Neuronal stem cell (in vitro differentiated cells): ENCODE data around the gene AKIRIN1.

ENCODE experiments used
- DNase-seq: peaks from one replicate; pipeline ENCODE4 v3.0.0-alpha.2; 2013; ENCODE audit warnings: low spot score
- H2AFZ ChIP-seq: one replicate; pipeline ENCODE4 v1.6.1; 2013; ENCODE audit warnings: mild to moderate bottlenecking, low read length, inconsistent platforms
- H2AK5ac ChIP-seq: 2 replicates; pipeline ENCODE4 v1.6.1; 2013; ENCODE audit warnings: low read depth, mild to moderate bottlenecking, inconsistent platforms, low read length, moderate library complexity, mixed read lengths
- H2BK120ac ChIP-seq: 2 replicates; pipeline ENCODE4 v1.6.1; 2013; ENCODE audit warnings: low read depth, mild to moderate bottlenecking, inconsistent platforms, low read length, moderate library complexity, mixed read lengths
- H2BK12ac ChIP-seq: one replicate; pipeline ENCODE4 v1.6.1; 2013; ENCODE audit warnings: low read length, inconsistent platforms
- H2BK15ac ChIP-seq: 2 replicates; pipeline ENCODE4 v1.6.1; 2013; ENCODE audit warnings: mild to moderate bottlenecking, low read length, inconsistent platforms, mixed read lengths
- H2BK5ac ChIP-seq: one replicate; pipeline ENCODE4 v1.6.1; 2013; ENCODE audit warnings: inconsistent platforms, mild to moderate bottlenecking, low read length, moderate library complexity
- H3K14ac ChIP-seq: one replicate; pipeline ENCODE4 v1.6.1; 2013; ENCODE audit warnings: low read length, inconsistent platforms
- H3K18ac ChIP-seq: 2 replicates; pipeline ENCODE4 v1.6.1; 2013; ENCODE audit warnings: low read length, inconsistent platforms
- H3K23ac ChIP-seq: 2 replicates; pipeline ENCODE4 v1.6.1; 2013; ENCODE audit warnings: low read depth, mild to moderate bottlenecking, mixed read lengths, low read length, inconsistent platforms; ENCODE audit not compliant: poor library complexity
- H3K27ac ChIP-seq: replicated peaks from 3 replicates; pipeline ENCODE4 v1.5.1; 2013; ENCODE audit warnings: low read length, inconsistent platforms
- H3K27me3 ChIP-seq, 3 experiments: 2 replicates each; pipeline ENCODE4 v1.6.1; 2013; ENCODE audit warnings: low read length in 3 of 3, mild to moderate bottlenecking in 2 of 3, inconsistent platforms in 1 of 3, low read depth in 1 of 3, mixed read lengths in 1 of 3, moderate library complexity in 1 of 3; ENCODE audit not compliant: control insufficient read depth in 3 of 3, insufficient read depth in 3 of 3
- H3K36me3 ChIP-seq, 2 donors: replicated peaks in 1 of 2; 2 replicates each; pipeline ENCODE4 v1.6.1; 2013; ENCODE audit warnings: low read length in 2 of 2; ENCODE audit not compliant: control insufficient read depth in 2 of 2, insufficient read depth in 2 of 2
- H3K4ac ChIP-seq: 2 replicates; pipeline ENCODE4 v1.6.1; 2013; ENCODE audit warnings: inconsistent platforms, mild to moderate bottlenecking, low read length, moderate library complexity
- H3K4me1 ChIP-seq, 2 donors: 1 replicate in 1 of 2; 2 replicates in 1 of 2; pipeline ENCODE4 v1.6.1; 2013; ENCODE audit warnings: low read length in 2 of 2, low read depth in 1 of 2; ENCODE audit not compliant: control insufficient read depth in 2 of 2, insufficient read depth in 1 of 2
- H3K4me2 ChIP-seq: one replicate; pipeline ENCODE4 v1.6.1; 2013; ENCODE audit warnings: mild to moderate bottlenecking, low read length, inconsistent platforms; ENCODE audit not compliant: insufficient read depth, poor library complexity, severe bottlenecking
- H3K4me3 ChIP-seq, 2 donors: 2 replicates each; pipeline ENCODE4 v1.5.1; 2013; ENCODE audit warnings: low read length in 2 of 2, mild to moderate bottlenecking in 2 of 2, inconsistent platforms in 1 of 2, moderate library complexity in 1 of 2
- H3K79me1 ChIP-seq: one replicate; pipeline ENCODE4 v1.6.1; 2013; ENCODE audit warnings: low read depth, mild to moderate bottlenecking, inconsistent platforms, low read length, moderate library complexity
- H3K9ac ChIP-seq: one replicate; pipeline ENCODE4 v1.6.1; 2013; ENCODE audit warnings: mild to moderate bottlenecking, low read depth, low read length, inconsistent platforms; ENCODE audit not compliant: poor library complexity
- H3K9me3 ChIP-seq, 2 donors: replicated peaks in 1 of 2; 2 replicates each; pipeline versions ENCODE3 to v1.6.1; 2013; ENCODE audit warnings: low read length in 2 of 2, mild to moderate bottlenecking in 2 of 2, inconsistent platforms in 1 of 2, low read depth in 1 of 2, mixed read lengths in 1 of 2, moderate library complexity in 1 of 2; ENCODE audit not compliant: control insufficient read depth in 2 of 2, insufficient read depth in 1 of 2
- H4K8ac ChIP-seq: one replicate; pipeline ENCODE4 v1.6.1; 2013; ENCODE audit warnings: low read depth, mild to moderate bottlenecking, inconsistent platforms, low read length, moderate library complexity
- H4K91ac ChIP-seq: one replicate; pipeline ENCODE4 v1.6.1; 2013; ENCODE audit warnings: low read length, low read depth, mild to moderate bottlenecking, inconsistent platforms; ENCODE audit not compliant: poor library complexity
- WGBS, 2 donors: extraction: QIAGEN DNeasy Blood & Tissue Kit; methylation state at CpG; one replicate each; pipeline ENCODE4 v1.1.7; 2013; ENCODE audit warnings: missing lambda C conversion rate in 2 of 2, mixed read lengths in 1 of 2; ENCODE audit not compliant: insufficient read length in 2 of 2, insufficient replicate concordance in 1 of 2; ENCODE audit errors: extremely low coverage in 2 of 2; 5-methylcytosine and 5-hydroxymethylcytosine counted together

AKIRIN1 gene

DNA sequence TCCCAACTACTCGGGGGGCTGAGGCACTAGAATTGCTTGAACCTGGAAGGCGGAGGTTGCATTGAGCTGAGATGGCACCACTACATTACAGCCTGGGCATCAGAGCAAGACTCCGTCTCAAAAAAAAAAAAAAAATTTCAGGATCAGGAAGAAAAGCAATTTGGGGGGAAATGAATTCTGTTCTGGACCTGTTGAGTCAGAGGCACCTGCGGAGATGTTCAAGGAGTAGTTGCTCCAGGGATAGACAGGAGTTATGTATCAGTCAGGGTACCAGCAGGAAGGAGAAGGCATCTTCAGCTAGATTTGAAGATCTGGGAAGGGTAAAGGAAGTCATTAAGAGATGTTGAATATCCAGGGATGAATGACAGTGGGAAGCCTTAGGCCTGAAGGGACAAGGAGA is 46.5 kb upstream of the AKIRIN1 start:
- no peak overlapping the region for H3K18ac ChIP-seq
- no peak overlapping the region for H4K8ac ChIP-seq
- no peaks in the 10 kb centered on the region for H3K36me3 ChIP-seq
- H3K9me3 ChIP-seq, result peaks cover 0 to 2% of the 10 kb centered on the region in 2 donors
- H3K27me3 ChIP-seq, result peaks cover 0 to 13% (median 0%) of the 10 kb centered on the region in 3 experiments
- H2BK5ac ChIP-seq, result no peak overlapping the region
- no peak for DNase-seq
- H2BK12ac ChIP-seq, result no peak overlapping the region
- H3K4me2 ChIP-seq, result no peak overlapping the region
- no peak overlapping the region for H4K91ac ChIP-seq
- peaks cover 2 to 4% of the 10 kb centered on the region in 2 donors for H3K4me1 ChIP-seq
- H2AK5ac ChIP-seq, result no peak overlapping the region
- no peak overlapping the region for H3K14ac ChIP-seq
- no peak overlapping the region for H3K27ac ChIP-seq
- no peak overlapping the region for H3K4me3 ChIP-seq
- H3K23ac ChIP-seq, result no peak overlapping the region
- no peaks in the 10 kb centered on the region for H3K79me1 ChIP-seq
- no peak overlapping the region for H2AFZ ChIP-seq
- H3K4ac ChIP-seq, result no peak overlapping the region
- H2BK15ac ChIP-seq, result no peak overlapping the region
- no CpG with 5 or more reads among the region's 4 CpGs for WGBS, 2 donors
- no peak overlapping the region for H2BK120ac ChIP-seq
- H3K9ac ChIP-seq, result no peak overlapping the region

DNA sequence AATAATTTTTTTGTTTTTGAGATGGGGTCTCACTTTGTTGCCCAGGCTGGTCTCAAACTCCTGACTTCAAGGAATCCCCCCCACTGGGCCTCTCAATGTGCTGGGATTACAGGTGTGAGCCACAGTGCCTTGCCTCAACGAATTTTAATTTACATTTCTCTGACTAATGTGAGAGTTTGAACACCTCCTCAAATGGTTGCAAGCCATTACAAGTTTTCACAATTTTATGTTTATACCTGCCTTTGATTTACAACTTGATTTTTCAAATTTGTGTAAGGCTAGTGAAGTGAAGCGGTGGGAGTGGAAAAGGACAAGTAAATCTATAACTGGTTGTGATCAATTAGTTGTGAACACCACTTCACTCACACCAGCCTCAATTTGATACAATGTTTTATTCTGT is 40.5 kb upstream of the AKIRIN1 start:
- H3K4ac ChIP-seq, result no peak overlapping the region
- no peak overlapping the region for H2BK120ac ChIP-seq
- H3K27me3 ChIP-seq, result no peaks in the 10 kb centered on the region
- H3K79me1 ChIP-seq, result no peaks in the 10 kb centered on the region
- no peaks in the 10 kb centered on the region for H3K4me1 ChIP-seq
- H3K4me3 ChIP-seq, result no peak overlapping the region
- H2BK15ac ChIP-seq, result no peak overlapping the region
- H3K14ac ChIP-seq, result no peak overlapping the region
- no peak overlapping the region for H4K91ac ChIP-seq
- no peak overlapping the region for H2BK12ac ChIP-seq
- H2AK5ac ChIP-seq, result no peak overlapping the region
- no peak overlapping the region for H3K27ac ChIP-seq
- H3K4me2 ChIP-seq, result no peak overlapping the region
- H2AFZ ChIP-seq, result no peak overlapping the region
- no peak for DNase-seq
- H3K18ac ChIP-seq, result no peak overlapping the region
- H3K36me3 ChIP-seq, result no peaks in the 10 kb centered on the region
- H4K8ac ChIP-seq, result no peak overlapping the region
- H3K23ac ChIP-seq, result no peak overlapping the region
- H3K9me3 ChIP-seq, result peaks cover 2 to 3% of the 10 kb centered on the region in 2 donors
- WGBS, 2 donors, result no CpG with 5 or more reads among the region's 2 CpGs
- H2BK5ac ChIP-seq, result no peak overlapping the region
- H3K9ac ChIP-seq, result no peak overlapping the region

DNA sequence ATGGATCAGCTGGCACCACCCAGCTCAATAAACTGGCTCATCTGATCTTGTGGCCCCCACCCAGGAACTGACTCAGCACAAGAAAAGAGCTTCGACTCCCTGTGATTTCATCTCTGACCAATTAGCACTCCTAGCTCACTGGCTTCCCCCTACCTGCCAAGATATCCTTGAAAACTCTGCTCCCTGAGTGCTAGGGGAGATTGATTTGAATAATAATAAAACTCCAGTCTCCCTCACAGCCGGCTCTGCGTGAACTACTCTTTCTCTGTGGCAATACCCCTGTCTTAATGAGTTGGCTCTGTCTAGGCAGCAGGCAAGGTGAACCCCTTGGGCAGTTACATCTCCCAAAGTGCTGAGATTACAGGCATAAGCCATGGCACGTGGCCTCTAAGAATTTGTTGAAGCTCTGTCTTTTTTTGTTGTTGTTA is 37.6 kb upstream of the AKIRIN1 start:
- no peak overlapping the region for H4K91ac ChIP-seq
- no peaks in the 10 kb centered on the region for H3K4me1 ChIP-seq
- no peaks in the 10 kb centered on the region for H3K36me3 ChIP-seq
- no peak overlapping the region for H3K9ac ChIP-seq
- no peak overlapping the region for H2AK5ac ChIP-seq
- H3K18ac ChIP-seq, result no peak overlapping the region
- no peak overlapping the region for H2AFZ ChIP-seq
- no peak overlapping the region for H2BK120ac ChIP-seq
- H4K8ac ChIP-seq, result no peak overlapping the region
- H2BK15ac ChIP-seq, result no peak overlapping the region
- no peak for DNase-seq
- no peak overlapping the region for H3K4me3 ChIP-seq
- no peaks in the 10 kb centered on the region for H3K79me1 ChIP-seq
- H3K14ac ChIP-seq, result no peak overlapping the region
- H2BK12ac ChIP-seq, result no peak overlapping the region
- no peaks in the 10 kb centered on the region for H3K27me3 ChIP-seq
- H3K9me3 ChIP-seq, result peaks cover 0 to 3% of the 10 kb centered on the region in 2 donors
- H3K4ac ChIP-seq, result no peak overlapping the region
- WGBS, 2 donors, result no CpG with 5 or more reads among the region's 4 CpGs
- H3K4me2 ChIP-seq, result no peak overlapping the region
- no peak overlapping the region for H3K27ac ChIP-seq
- H3K23ac ChIP-seq, result no peak overlapping the region
- H2BK5ac ChIP-seq, result no peak overlapping the region

DNA sequence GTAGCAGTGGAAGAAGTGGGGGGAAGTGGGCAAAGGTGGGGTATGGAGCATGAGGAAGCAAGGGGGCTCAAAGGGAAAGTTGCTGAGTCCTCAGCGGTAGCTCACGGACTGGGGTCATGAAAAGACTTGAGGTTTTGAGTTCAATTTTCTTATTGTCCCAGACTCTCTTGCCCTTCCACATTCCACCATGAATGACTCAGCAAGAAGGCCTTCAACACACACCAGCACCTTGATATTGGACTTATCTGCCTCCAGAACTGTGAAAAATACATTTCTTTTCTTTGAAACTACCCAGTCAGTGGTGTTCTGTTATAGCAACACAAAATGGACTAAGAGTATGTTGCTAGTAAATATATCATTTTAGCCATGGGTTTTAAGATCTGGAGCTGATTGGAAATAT is 32.1 kb upstream of the AKIRIN1 start:
- no peaks in the 10 kb centered on the region for H3K4me1 ChIP-seq
- WGBS, 2 donors, result no CpG with 5 or more reads among the region's 2 CpGs

More for the DNA sequence above, 32.1 kb upstream of the AKIRIN1 start:
- Histone ChIP-seq H3K27me3 (peaks cover 0 to 3% (median 0%) of the 10 kb centered on the region in 3 experiments), H3K23ac (no peak overlapping the region), H2BK120ac (no peak overlapping the region), H2AK5ac (no peak overlapping the region), H3K36me3 (no peaks in the 10 kb centered on the region), H2AFZ (no peak overlapping the region), H3K4me3 (no peak overlapping the region), H4K8ac (no peak overlapping the region), H2BK15ac (no peak overlapping the region), H4K91ac (no peak overlapping the region), H3K4ac (no peak overlapping the region), H2BK5ac (no peak overlapping the region), H2BK12ac (no peak overlapping the region), H3K14ac (no peak overlapping the region), H3K9ac (no peak overlapping the region), H3K27ac (no peak overlapping the region), H3K79me1 (no peaks in the 10 kb centered on the region), H3K9me3 (no peaks in the 10 kb centered on the region), H3K4me2 (no peak overlapping the region), H3K18ac (peak overlapping the region; percentile 12)
- no peak for DNase-seq
